8988T (cell line): ENCODE results near the gene CD46.

Source experiments
- DNase-seq: peaks from one replicate; pipeline ENCODE4 v3.0.0; 2011

Gene CD46

DNA sequence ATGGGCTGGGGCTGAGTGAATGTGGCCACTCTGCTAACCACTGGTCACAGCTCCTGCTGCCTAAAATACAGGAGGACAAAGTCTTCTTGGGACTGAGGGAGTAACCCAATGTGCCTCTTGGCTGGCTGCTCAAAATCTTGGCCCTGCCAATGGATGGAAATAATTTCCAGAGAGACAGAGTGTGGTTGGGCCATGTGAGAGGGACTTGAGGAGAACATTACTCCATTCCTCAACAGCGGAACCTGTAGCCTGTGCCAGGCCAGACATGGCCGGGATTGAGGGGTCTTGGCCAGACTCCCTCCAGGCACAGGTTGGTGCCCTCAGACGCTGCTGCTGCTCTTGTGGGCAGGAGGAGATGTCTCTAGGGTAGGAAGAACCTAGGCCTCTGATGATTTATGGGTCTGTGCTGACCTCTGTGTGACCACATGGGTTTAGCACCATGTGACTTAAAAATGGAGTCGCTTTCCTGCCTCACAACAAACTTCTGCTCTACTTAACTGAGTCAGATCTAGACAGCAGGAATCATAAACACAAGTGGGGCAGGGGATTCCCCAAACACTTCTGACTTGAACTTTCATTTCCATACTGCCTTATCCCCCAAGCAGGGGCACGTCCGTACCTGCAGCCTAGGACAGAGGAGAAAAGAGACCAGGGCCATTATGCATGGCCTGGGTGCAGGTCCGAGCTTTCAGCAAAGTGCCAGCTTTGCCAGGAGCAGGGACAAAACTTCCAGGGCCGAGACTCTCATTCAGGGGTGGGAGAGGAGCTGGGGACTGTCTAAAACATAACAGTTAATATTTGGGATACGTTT lies 79.9 kb downstream of the CD46 start:
- no peak for DNase-seq

DNA sequence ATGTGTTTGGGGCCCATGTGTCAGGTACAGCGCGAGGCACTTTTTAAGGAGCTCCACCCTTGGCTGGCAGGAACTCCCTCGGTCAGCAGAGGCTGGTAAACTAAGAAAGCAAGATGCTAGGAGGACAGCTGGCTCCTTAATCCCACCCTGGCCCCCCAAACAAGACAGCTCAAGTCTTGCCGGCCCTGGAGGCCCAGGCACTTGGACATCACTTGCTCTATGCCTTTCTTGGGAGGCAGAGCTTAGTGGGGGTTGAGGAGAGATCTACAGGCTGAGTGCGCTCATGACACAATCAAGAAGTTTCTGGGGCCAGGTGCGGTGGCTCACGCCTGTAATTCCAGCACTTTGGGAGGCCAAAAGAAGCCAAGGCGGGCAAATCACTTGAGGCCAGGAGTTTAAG lies 80.9 kb downstream of the CD46 start:
- no peak for DNase-seq

DNA sequence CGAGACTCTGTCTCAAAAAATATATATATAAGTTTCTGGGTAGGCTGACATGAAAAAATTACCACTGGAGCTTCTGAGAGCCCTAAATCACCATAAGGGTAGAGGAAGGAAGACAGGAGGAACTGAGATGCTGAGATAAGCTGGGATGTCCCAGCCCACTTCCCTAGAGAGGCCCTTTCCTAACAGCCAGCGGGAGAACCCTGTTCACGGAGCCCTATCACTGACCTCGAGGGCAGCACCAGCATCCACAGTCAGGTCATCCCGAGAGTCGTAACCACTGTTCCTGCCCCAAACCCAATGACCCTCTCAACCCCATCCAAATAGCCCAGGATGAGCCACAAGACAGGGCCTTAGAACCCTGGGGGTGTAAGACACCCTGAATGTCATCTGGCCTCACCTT lies 81.5 kb downstream of the CD46 start:
- DNase-seq, result no peak

- DNase-seq, result no peak
Observed at GRCh38 chr1:207833956-207834660, 82.3 kb downstream of the CD46 start.

DNA sequence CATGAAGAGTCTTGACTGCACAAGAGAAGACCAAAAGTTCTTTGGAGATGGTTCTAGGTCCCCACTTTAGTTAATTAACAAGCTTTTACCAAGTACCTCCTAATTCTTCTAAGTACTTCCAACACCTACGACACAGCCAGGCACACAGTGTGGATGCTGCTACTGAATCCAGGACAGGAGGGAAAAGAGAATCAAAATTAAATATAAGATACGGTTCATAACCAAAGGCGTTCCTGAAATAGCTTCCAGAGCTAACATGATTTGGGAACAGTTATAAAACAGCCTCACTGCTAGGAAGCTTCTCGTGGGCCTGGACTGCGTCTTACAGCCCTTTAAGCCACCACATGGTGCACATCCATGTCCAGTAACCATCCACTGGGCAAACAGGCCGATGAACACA lies 84.1 kb downstream of the CD46 start:
- DNase-seq, result no peak

- no peak for DNase-seq
Observed at GRCh38 chr1:207836591-207837347, 84.9 kb downstream of the CD46 start.

- no peak for DNase-seq
Observed at GRCh38 chr1:207837673-207838072, 85.8 kb downstream of the CD46 start.

GRCh38 chr1:207838156-207839082 lies 86.6 kb downstream of the CD46 start:
- no peak for DNase-seq

GRCh38 chr1:207839083-207839413 lies 87.2 kb downstream of the CD46 start:
- DNase-seq, result no peak

- DNase-seq, result no peak
Observed at GRCh38 chr1:207840380-207840779, 88.5 kb downstream of the CD46 start.

- DNase-seq, result no peak
Observed at GRCh38 chr1:207841293-207841692, 89.4 kb downstream of the CD46 start.

- DNase-seq, result no peak
Observed at GRCh38 chr1:207841901-207842300, 90.0 kb downstream of the CD46 start.

DNA sequence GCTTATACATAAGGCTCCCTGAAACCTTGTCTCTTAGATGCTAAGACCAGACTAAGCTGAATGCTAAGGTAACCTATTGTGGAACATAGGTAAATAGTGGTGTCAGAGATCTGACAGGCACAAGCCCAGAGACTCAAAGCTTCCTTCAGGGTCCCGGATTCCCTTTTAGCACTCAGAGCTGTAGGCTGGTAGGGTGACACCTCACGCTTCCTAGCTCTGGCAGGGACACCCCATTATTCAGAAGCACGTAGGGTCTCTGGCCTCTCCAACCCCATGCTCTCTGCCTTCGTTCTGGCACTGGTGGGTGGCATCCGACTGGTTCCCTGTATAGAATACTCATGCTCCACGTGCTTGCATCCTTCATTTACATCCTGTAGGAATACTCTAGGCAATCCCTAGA lies 90.7 kb downstream of the CD46 start:
- no peak for DNase-seq

- DNase-seq, result no peak
Observed at GRCh38 chr1:207844371-207844770, 92.5 kb downstream of the CD46 start.
